Left lung (tissue), 10 donors: ENCODE data around the gene WRAP73. TPM values are rescaled to one million over a fixed set of nuclear protein-coding genes. Genes with fewer than 3 reads are reported as not detected.
A peak's percentile ranks its signal among the peaks of the same experiment; 100 is the strongest.

ENCODE experiments used
- ATAC-seq: fragments of 200-7000 bp; cut with Tn5 transposase; one replicate; pipeline ENCODE4 v1.9.1; 2020; ENCODE audit warnings: moderate library complexity
- DNase-seq, 4 donors: peaks; one replicate each; pipeline ENCODE4 v3.0.0-alpha.2; 2013 to 2020
- H3K27ac ChIP-seq, 2 donors: fragments of 200-600 bp; sonication (generic) in 1 of 2; one replicate each; pipeline versions ENCODE4 v1.5.0 to v1.8.0; 2020 to 2021
- H3K27me3 ChIP-seq, 2 donors: fragments of 200-600 bp; sonication (generic) in 1 of 2; one replicate each; pipeline versions ENCODE4 v1.5.0 to v1.8.0; 2020 to 2021
- H3K36me3 ChIP-seq, 2 donors: fragments of 200-600 bp; sonication (generic) in 1 of 2; one replicate each; pipeline versions ENCODE4 v1.5.0 to v1.8.0; 2020 to 2021
- H3K4me1 ChIP-seq, 2 donors: fragments of 200-600 bp; one replicate each; pipeline ENCODE4 v1.8.0; 2021
- H3K4me3 ChIP-seq, 2 donors: fragments of 200-600 bp; sonication (generic) in 1 of 2; one replicate each; pipeline versions ENCODE4 v1.5.0 to v1.8.0; 2020 to 2021; ENCODE audit warnings: mild to moderate bottlenecking in 1 of 2
- H3K9me3 ChIP-seq, 2 donors: fragments of 200-600 bp; sonication (generic) in 1 of 2; one replicate each; pipeline versions ENCODE4 v1.5.0 to v1.8.0; 2020 to 2021
- CTCF ChIP-seq, 2 donors: fragments of 200-600 bp; sonication (generic) in 1 of 2; IDR thresholded peaks; one replicate each; pipeline versions ENCODE4 v1.5.0 to v1.8.0; 2021; ENCODE audit warnings: antibody characterized with exemption in 2 of 2
- intact Hi-C, 2 donors: fragments of 100-400 bp; cut with DNase I; formaldehyde crosslinking; loops; one replicate each; pipeline versions ENCODE4 v1.11.2 to v1.14.2; 2022
- polyA plus RNA-seq, 6 donors: library from polyadenylated mRNA; unstranded; fragments of 120-200 nt; gene quantifications; one replicate each; pipeline ENCODE4 v1.2.1, GENCODE V29; 2013; ENCODE audit not compliant: insufficient read length in 6 of 6
- total RNA-seq, 2 donors: library from RNA; stranded (reverse); fragmentation: NEBNext Ultra II Directional; extraction: Animal tissue kit (Norgen Biotek cat#: 25700); gene quantifications; one replicate each; pipeline ENCODE4 v1.2.1, GENCODE V29; 2021
- donor health status: DM: no; HTN: yes; CAD: no.
- donor health status: DM: no; HTN: no; CAD: no.

Gene WRAP73
- total and polyA plus RNA-seq, 8 donors, result 14.3 to 23.1 (median 16.0) TPM

- Histone ChIP-seq H3K36me3 (no peaks in the 10 kb centered on the region), H3K4me3 (no peak overlapping the region), H3K4me1 (peaks cover 0 to 9% of the 10 kb centered on the region in 2 donors), H3K27ac (no peak overlapping the region), H3K9me3 (no peaks in the 10 kb centered on the region), H3K27me3 (peaks cover 0 to 50% of the 10 kb centered on the region in 2 donors)
- TF ChIP-seq CTCF (IDR thresholded peaks at IDR 0.05), result no peak
- ATAC-seq, result no peak
- no peak for DNase-seq
- intact Hi-C loops, result no loop called here
Observed at GRCh38 chr1:3697810-3698209, 47.9 kb upstream of the WRAP73 start.

- no peak for TF ChIP-seq CTCF (IDR thresholded peaks at IDR 0.05)
- H3K27ac ChIP-seq, result no peak overlapping the region
- no peak for DNase-seq
- no peaks in the 10 kb centered on the region for H3K9me3 ChIP-seq
- no peak overlapping the region for H3K4me3 ChIP-seq
- H3K4me1 ChIP-seq, result peaks cover 0 to 9% of the 10 kb centered on the region in 2 donors
- intact Hi-C loops, result no loop called here
- H3K36me3 ChIP-seq, result no peaks in the 10 kb centered on the region
- peaks cover 0 to 45% of the 10 kb centered on the region in 2 donors for H3K27me3 ChIP-seq
- ATAC-seq, result no peak
Observed at GRCh38 chr1:3697104-3697503, 47.2 kb upstream of the WRAP73 start.

- no peak for DNase-seq
- TF ChIP-seq CTCF (IDR thresholded peaks at IDR 0.05), result no peak
- Histone ChIP-seq H3K36me3 (no peaks in the 10 kb centered on the region), H3K4me3 (no peak overlapping the region), H3K27ac (no peak overlapping the region), H3K9me3 (no peaks in the 10 kb centered on the region), H3K27me3 (peaks cover 0 to 45% of the 10 kb centered on the region in 2 donors), H3K4me1 (peaks cover 0 to 9% of the 10 kb centered on the region in 2 donors)
- intact Hi-C loops, result no loop called here
- ATAC-seq, result no peak
Observed at GRCh38 chr1:3696689-3697088, 46.8 kb upstream of the WRAP73 start.

GRCh38 chr1:3695326-3696217, 45.7 kb upstream of the WRAP73 start:
- TF ChIP-seq CTCF (IDR thresholded peaks at IDR 0.05), result peak; percentile 61 to 84
- H3K27ac ChIP-seq, result no peak overlapping the region
- no peak overlapping the region for H3K4me3 ChIP-seq
- peak in 1 of 4 donors; percentile 88 for DNase-seq
- H3K27me3 ChIP-seq, result peaks cover 0 to 48% of the 10 kb centered on the region in 2 donors
- intact Hi-C loops, result no loop called here
- H3K4me1 ChIP-seq, result peaks cover 0 to 9% of the 10 kb centered on the region in 2 donors
- H3K36me3 ChIP-seq, result no peaks in the 10 kb centered on the region
- ATAC-seq, result peak; percentile 93
- H3K9me3 ChIP-seq, result no peaks in the 10 kb centered on the region

- DNase-seq, result no peak
- H3K27ac ChIP-seq, result no peak overlapping the region
- H3K9me3 ChIP-seq, result no peaks in the 10 kb centered on the region
- peaks cover 0 to 55% of the 10 kb centered on the region in 2 donors for H3K27me3 ChIP-seq
- TF ChIP-seq CTCF (IDR thresholded peaks at IDR 0.05), result no peak
- no peak for ATAC-seq
- no peak overlapping the region for H3K4me3 ChIP-seq
- intact Hi-C loops, result no loop called here
- peaks cover 0 to 9% of the 10 kb centered on the region in 2 donors for H3K4me1 ChIP-seq
- H3K36me3 ChIP-seq, result no peaks in the 10 kb centered on the region
Observed at GRCh38 chr1:3693321-3693720, 43.4 kb upstream of the WRAP73 start.
